Glutamatergic neuron (in vitro differentiated cells): ENCODE data around the gene PLD1. TPM values are rescaled to one million over a fixed set of nuclear protein-coding genes. Genes with fewer than 3 reads are reported as not detected.
"Not testable (repeated sequence)": the region's sequence is repeated elsewhere in the genome, so short reads cannot be mapped to it uniquely, and the experiment has no call there.

Experiments used
- DNase-seq: peaks from one replicate; pipeline ENCODE4 v3.0.0; 2022
- H3K27ac Mint-ChIP-seq: one replicate; pipeline ENCODE4 v1.8.0; 2020; ENCODE audit warnings: mild to moderate bottlenecking, mixed read lengths, inconsistent platforms; ENCODE audit not compliant: unreplicated experiment
- H3K27me3 Mint-ChIP-seq: one replicate; pipeline ENCODE4 v1.8.0; 2020; ENCODE audit warnings: mild to moderate bottlenecking, moderate library complexity, mixed read lengths, inconsistent platforms; ENCODE audit not compliant: unreplicated experiment
- H3K36me3 Mint-ChIP-seq: one replicate; pipeline ENCODE4 v1.8.0; 2020; ENCODE audit warnings: mild to moderate bottlenecking, mixed read lengths, inconsistent platforms; ENCODE audit not compliant: unreplicated experiment
- H3K4me1 Mint-ChIP-seq: one replicate; pipeline ENCODE4 v1.8.0; 2020; ENCODE audit warnings: mild to moderate bottlenecking, low read depth, mixed read lengths, inconsistent platforms; ENCODE audit not compliant: unreplicated experiment
- H3K4me3 Mint-ChIP-seq: one replicate; pipeline ENCODE4 v1.8.0; 2020; ENCODE audit warnings: mild to moderate bottlenecking, mixed read lengths, inconsistent platforms; ENCODE audit not compliant: unreplicated experiment
- H3K9me3 Mint-ChIP-seq: one replicate; pipeline ENCODE4 v1.8.0; 2020; ENCODE audit warnings: mild to moderate bottlenecking, moderate library complexity, mixed read lengths, inconsistent platforms; ENCODE audit not compliant: unreplicated experiment
- CTCF ChIP-seq: fragments of 200-600 bp; sonication (generic); IDR thresholded peaks from one replicate; pipeline ENCODE4 v1.5.0; 2021; ENCODE audit not compliant: partially characterized antibody, unreplicated experiment
- total RNA-seq: library from RNA; stranded (reverse); fragmentation: NEBNext Ultra II Directional; extraction: Animal tissue kit (Norgen Biotek cat#: 25700); gene quantifications from one replicate; pipeline ENCODE4 v1.2.1, GENCODE V29; 2021; ENCODE audit not compliant: unreplicated experiment

Gene PLD1
- total RNA-seq, 1 donor from 2014 or later: 0.61 TPM

GRCh38 chr3:171643681-171644080 is 166.6 kb downstream of the PLD1 start:
- Mint-ChIP-seq H3K36me3 (no peaks in the 10 kb centered on the region), H3K27me3 (no peaks in the 10 kb centered on the region), H3K4me3 (no peak overlapping the region), H3K27ac (no peak overlapping the region), H3K9me3 (no peaks in the 10 kb centered on the region), H3K4me1 (no peaks in the 10 kb centered on the region)
- DNase-seq: no peak
- no peak for TF ChIP-seq CTCF

GRCh38 chr3:171643033-171643432 is 167.2 kb downstream of the PLD1 start:
- Mint-ChIP-seq H3K4me3 (no peak overlapping the region), H3K4me1 (no peaks in the 10 kb centered on the region), H3K36me3 (no peaks in the 10 kb centered on the region), H3K27ac (no peak overlapping the region), H3K9me3 (no peaks in the 10 kb centered on the region), H3K27me3 (no peaks in the 10 kb centered on the region)
- no peak for DNase-seq
- TF ChIP-seq CTCF: no peak

GRCh38 chr3:171640520-171641412 is 169.5 kb downstream of the PLD1 start:
- Mint-ChIP-seq H3K4me1 (no peaks in the 10 kb centered on the region), H3K36me3 (no peaks in the 10 kb centered on the region), H3K4me3 (no peak overlapping the region), H3K27ac (no peak overlapping the region), H3K27me3 (no peaks in the 10 kb centered on the region), H3K9me3 (no peaks in the 10 kb centered on the region)
- DNase-seq: no peak
- no peak for TF ChIP-seq CTCF

- no peak for TF ChIP-seq CTCF
- Mint-ChIP-seq H3K36me3 (no peaks in the 10 kb centered on the region), H3K9me3 (no peaks in the 10 kb centered on the region), H3K27ac (no peak overlapping the region), H3K4me3 (no peak overlapping the region), H3K4me1 (no peaks in the 10 kb centered on the region), H3K27me3 (no peaks in the 10 kb centered on the region)
- no peak for DNase-seq
Observed at GRCh38 chr3:171636666-171637065, 173.6 kb downstream of the PLD1 start.

GRCh38 chr3:171632766-171633165 is 177.5 kb downstream of the PLD1 start:
- no peaks in the 10 kb centered on the region for H3K4me1 Mint-ChIP-seq
- no peak for TF ChIP-seq CTCF
- no peaks in the 10 kb centered on the region for H3K36me3 Mint-ChIP-seq
- no peak for DNase-seq
- peaks cover 2% of the 10 kb centered on the region for H3K9me3 Mint-ChIP-seq
- H3K27ac Mint-ChIP-seq: no peak overlapping the region
- no peaks in the 10 kb centered on the region for H3K27me3 Mint-ChIP-seq
- H3K4me3 Mint-ChIP-seq: no peak overlapping the region

- not testable (repeated sequence) for DNase-seq, H3K27ac Mint-ChIP-seq, H3K9me3 Mint-ChIP-seq, H3K4me1 Mint-ChIP-seq, H3K4me3 Mint-ChIP-seq, H3K27me3 Mint-ChIP-seq
- H3K36me3 Mint-ChIP-seq: peaks cover 13% of the 10 kb centered on the region
Observed at GRCh38 chr3:171626799-171627198, 183.5 kb downstream of the PLD1 start.
